HG02763 (cell line): ENCODE data around the gene FPGS.
A peak's percentile ranks its signal among the peaks of the same experiment; 100 is the strongest.
"Not testable (repeated sequence)": the region's sequence is repeated elsewhere in the genome, so short reads cannot be mapped to it uniquely, and the experiment has no call there.

Experiments used
- ATAC-seq: cut with Tn5 transposase; IDR thresholded peaks from one replicate; pipeline ENCODE4 v1.9.1; 2021; ENCODE audit warnings: mild to moderate bottlenecking, moderate library complexity; ENCODE audit not compliant: unreplicated experiment

FPGS gene

GRCh38 chr9:127802576-127803443 lies at the start of gene FPGS:
TSS of gene FPGS (plus strand) at chr9:127802882. CDS start at chr9:127802925, 43 bp downstream.
- peak; percentile 68 for ATAC-seq

- ATAC-seq, result no peak
Measured at GRCh38 chr9:127753148-127753547, 49.5 kb upstream of the FPGS start.

GRCh38 chr9:127753622-127754021 lies 49.1 kb upstream of the FPGS start:
- ATAC-seq, result no peak

- ATAC-seq, result no peak
Measured at GRCh38 chr9:127754099-127755060, 48.3 kb upstream of the FPGS start.

- ATAC-seq, result no peak
Measured at GRCh38 chr9:127755061-127756060, 47.3 kb upstream of the FPGS start.

GRCh38 chr9:127756233-127756632 lies 46.4 kb upstream of the FPGS start:
- ATAC-seq, result no peak

GRCh38 chr9:127756776-127757175 lies 45.9 kb upstream of the FPGS start:
- ATAC-seq, result not testable (repeated sequence)

- ATAC-seq, result no peak
Measured at GRCh38 chr9:127758843-127759242, 43.8 kb upstream of the FPGS start.

- ATAC-seq, result no peak
Measured at GRCh38 chr9:127761061-127761460, 41.6 kb upstream of the FPGS start.

- no peak for ATAC-seq
Measured at GRCh38 chr9:127761491-127761956, 41.2 kb upstream of the FPGS start.

- ATAC-seq, result no peak
Measured at GRCh38 chr9:127762111-127762676, 40.5 kb upstream of the FPGS start.

GRCh38 chr9:127763918-127764384 lies 38.7 kb upstream of the FPGS start:
- no peak for ATAC-seq

- ATAC-seq, result no peak
Measured at GRCh38 chr9:127765418-127765817, 37.3 kb upstream of the FPGS start.

- ATAC-seq, result no peak
Measured at GRCh38 chr9:127767410-127767809, 35.3 kb upstream of the FPGS start.

- ATAC-seq, result no peak
Measured at GRCh38 chr9:127767909-127768331, 34.8 kb upstream of the FPGS start.

- no peak for ATAC-seq
Measured at GRCh38 chr9:127768698-127769097, 34.0 kb upstream of the FPGS start.

GRCh38 chr9:127769101-127769500 lies 33.6 kb upstream of the FPGS start:
- ATAC-seq, result no peak

- no peak for ATAC-seq
Measured at GRCh38 chr9:127769929-127770582, 32.6 kb upstream of the FPGS start.

GRCh38 chr9:127770583-127770904 lies 32.1 kb upstream of the FPGS start:
- ATAC-seq, result no peak
